ENCODE measurements around the gene PDS5B. TPM values are rescaled to one million over a fixed set of nuclear protein-coding genes. Genes with fewer than 3 reads are reported as not detected.

PDS5B gene
- total and polyA plus RNA-seq, 9 of the 15 experiments (the other 6 are each of a cell fraction or from before 2014, with no cell fraction given) = 6.2 to 23.7 (median 13.1) TPM

GRCh38 chr13:32586080-32586900 is at the start of gene PDS5B (continued):
- TF ChIP-seq REST (IDR thresholded peaks at IDR 0.05; ENCODE audit: borderline replicate concordance) = peak; percentile 83
- no peak for TF ChIP-seq REST (CRISPR knock-in tag; IDR thresholded peaks at IDR 0.05; ENCODE audit: low read depth)
- no peak for TF ChIP-seq GTF2E2 (tag; IDR thresholded peaks at IDR 0.05)
- TF ChIP-seq GATAD2B (IDR thresholded peaks at IDR 0.05; ENCODE audit: borderline replicate concordance) = 0 out of 2 replicates have a peak, but pooled peaks have one; percentile 35
- TF ChIP-seq NRF1 (conservative IDR thresholded peaks at IDR 0.05 in 1 of 2, IDR thresholded peaks at IDR 0.05 in 1 of 2) = peak; percentile 83 to 87
- no peak for TF ChIP-seq CBX8 (IDR thresholded peaks at IDR 0.05; ENCODE audit: borderline replicate concordance, extremely low read depth, low read depth, low read length, poor library complexity, severe bottlenecking)
- no peak for TF ChIP-seq ZNF77 (CRISPR knock-in tag; IDR thresholded peaks at IDR 0.05)
- peak; percentile 21; the same call in 1 of the 2 replicates for TF ChIP-seq BACH1 (tag; IDR thresholded peaks at IDR 0.05)
- TF ChIP-seq KAT8 (IDR thresholded peaks at IDR 0.05; ENCODE audit: low read depth) = no peak
- TF ChIP-seq STAT6 (CRISPR knock-in tag; IDR thresholded peaks at IDR 0.05) = no peak
- TF ChIP-seq BRD4 (IDR thresholded peaks at IDR 0.05) = no peak
- TF ChIP-seq CC2D1A (IDR thresholded peaks at IDR 0.05) = 0 out of 2 replicates have a peak, but pooled peaks have one; percentile 19
- TF ChIP-seq E2F6 (IDR thresholded peaks at IDR 0.05; ENCODE audit: borderline replicate concordance in 1 of 2, extremely low read depth in 1 of 2, insufficient read depth in 1 of 2, insufficient read length in 1 of 2, low read depth in 1 of 2, low read length in 1 of 2, poor library complexity in 1 of 2, severe bottlenecking in 1 of 2) = peak; percentile 23 to 36
- TF ChIP-seq GABPA (tag; conservative IDR thresholded peaks at IDR 0.05; ENCODE audit: low read depth) = 0 out of 2 replicates have a peak, but pooled peaks have one; percentile 20
- TF ChIP-seq SMC3 (conservative IDR thresholded peaks at IDR 0.05; ENCODE audit: insufficient read depth, low read depth, low read length) = peak; percentile 62
